GM12801 (cell line): ENCODE data around the gene CRY2.

ENCODE experiments used
- CTCF ChIP-seq: IDR thresholded peaks from one replicate; pipeline ENCODE4 v1.5.1; 2011; ENCODE audit warnings: control low read depth; ENCODE audit not compliant: insufficient read length; ENCODE audit errors: extremely low read depth

The CRY2 gene

GRCh38 chr11:45909594-45910475, 62.6 kb downstream of the CRY2 start:
- no peak for TF ChIP-seq CTCF

- TF ChIP-seq CTCF, result no peak
Measured at GRCh38 chr11:45910623-45911022, 63.3 kb downstream of the CRY2 start.

GRCh38 chr11:45913514-45913913, 66.2 kb downstream of the CRY2 start:
- no peak for TF ChIP-seq CTCF

- TF ChIP-seq CTCF, result no peak
Measured at GRCh38 chr11:45913942-45914635, 66.8 kb downstream of the CRY2 start.

GRCh38 chr11:45915446-45915845, 68.2 kb downstream of the CRY2 start:
- no peak for TF ChIP-seq CTCF

GRCh38 chr11:45917286-45917622, 70.0 kb downstream of the CRY2 start:
- no peak for TF ChIP-seq CTCF

GRCh38 chr11:45917623-45918330, 70.5 kb downstream of the CRY2 start, which contains the start of gene PEX16:
PEX16 (minus strand) TSS chr11:45917877; CDS start chr11:45917811, 66 bp downstream.
- no peak for TF ChIP-seq CTCF
